ENCODE measurements around the gene HDAC1.

Gene HDAC1

GRCh38 chr1:32303358-32303757 lies 11.5 kb downstream of the HDAC1 start:
- Histone ChIP-seq H3K4me3 (ENCODE audit: insufficient read depth, low read depth, low read length) (no peak overlapping the region), H3K4me1 (ENCODE audit: control insufficient read depth, insufficient read depth, low read length) (no peaks in the 10 kb centered on the region), H3K9me3 (ENCODE audit: control insufficient read depth, low read length) (peaks cover 3% of the 10 kb centered on the region), H3K36me3 (ENCODE audit: control insufficient read depth, insufficient read depth, low read length) (peaks cover 35% of the 10 kb centered on the region), H3K27me3 (ENCODE audit: control insufficient read depth, insufficient read depth, low read length, poor library complexity, severe bottlenecking) (no peaks in the 10 kb centered on the region), H3K27ac (ENCODE audit: insufficient read depth, low read depth, low read length, poor library complexity, severe bottlenecking) (no peak overlapping the region)
- 89 to 96% methylated on average over 3 of the region's 3 CpGs for whole genome bisulfite sequencing, 2 experiments

DNA sequence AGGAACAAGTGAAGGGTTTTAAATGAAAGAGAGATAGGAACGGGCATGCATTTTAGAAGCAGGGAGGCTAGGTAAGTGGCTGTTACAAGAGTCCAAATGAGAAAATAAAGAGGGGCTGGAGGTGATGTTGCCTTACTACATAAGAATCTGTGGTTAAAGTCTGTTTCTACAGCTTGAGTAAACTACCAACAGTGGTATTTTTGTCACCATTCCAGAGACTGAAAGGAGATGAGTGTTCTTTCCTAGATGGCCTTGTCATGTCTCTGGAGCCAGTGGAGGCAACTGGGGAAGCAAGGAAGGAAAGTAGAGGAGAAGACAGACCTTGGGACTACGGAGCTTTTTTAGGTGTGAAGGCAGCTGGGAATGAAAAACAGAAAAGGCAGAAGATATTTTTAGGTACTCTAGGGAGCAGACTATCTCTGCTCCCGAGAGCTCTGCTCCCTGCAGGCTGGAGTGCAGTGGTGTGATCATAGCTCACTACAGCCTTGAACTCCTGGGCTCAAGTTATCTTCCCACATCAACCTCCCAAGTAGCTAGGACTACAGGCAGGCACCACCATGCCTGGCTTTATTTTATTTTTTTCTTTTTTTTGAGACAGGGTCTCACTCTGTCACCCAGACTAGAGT lies 12.2 kb downstream of the HDAC1 start:
- Histone ChIP-seq H3K4me3 (ENCODE audit: insufficient read depth, low read depth, low read length) (no peak overlapping the region), H3K36me3 (ENCODE audit: control insufficient read depth, insufficient read depth, low read length) (peaks cover 35% of the 10 kb centered on the region), H3K27ac (ENCODE audit: insufficient read depth, low read depth, low read length, poor library complexity, severe bottlenecking) (no peak overlapping the region), H3K4me1 (ENCODE audit: control insufficient read depth, insufficient read depth, low read length) (no peaks in the 10 kb centered on the region), H3K9me3 (ENCODE audit: control insufficient read depth, low read length) (peaks cover 3% of the 10 kb centered on the region), H3K27me3 (ENCODE audit: control insufficient read depth, insufficient read depth, low read length, poor library complexity, severe bottlenecking) (no peaks in the 10 kb centered on the region)
- 93 to 94% methylated on average over 3 of the region's 3 CpGs for WGBS, 2 experiments

DNA sequence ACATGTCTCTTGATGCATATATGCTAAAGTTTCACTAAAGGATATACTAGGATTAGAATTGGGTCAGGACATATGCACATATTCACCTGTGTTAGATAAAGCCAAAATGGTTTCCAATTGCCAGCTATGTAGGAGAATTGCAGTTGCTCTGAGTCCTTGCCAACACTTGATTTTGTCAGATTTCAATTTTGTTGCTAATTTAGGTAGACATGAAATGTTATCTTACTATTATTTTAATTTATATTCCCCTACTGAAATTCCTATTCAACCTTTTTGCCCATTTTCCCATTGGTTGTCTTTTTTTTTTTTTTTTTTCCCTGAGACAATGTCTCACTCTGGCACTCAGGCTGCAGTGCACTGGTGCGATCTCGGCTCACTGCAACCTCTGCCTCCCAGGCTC lies 13.4 kb downstream of the HDAC1 start:
- Histone ChIP-seq H3K36me3 (ENCODE audit: control insufficient read depth, insufficient read depth, low read length) (peaks cover 35% of the 10 kb centered on the region), H3K4me3 (ENCODE audit: insufficient read depth, low read depth, low read length) (no peak overlapping the region), H3K27ac (ENCODE audit: insufficient read depth, low read depth, low read length, poor library complexity, severe bottlenecking) (no peak overlapping the region), H3K9me3 (ENCODE audit: control insufficient read depth, low read length) (peaks cover 3% of the 10 kb centered on the region), H3K4me1 (ENCODE audit: control insufficient read depth, insufficient read depth, low read length) (no peaks in the 10 kb centered on the region), H3K27me3 (ENCODE audit: control insufficient read depth, insufficient read depth, low read length, poor library complexity, severe bottlenecking) (no peaks in the 10 kb centered on the region)
- 96 to 98% methylated on average over 2 of the region's 2 CpGs for WGBS, 2 experiments

DNA sequence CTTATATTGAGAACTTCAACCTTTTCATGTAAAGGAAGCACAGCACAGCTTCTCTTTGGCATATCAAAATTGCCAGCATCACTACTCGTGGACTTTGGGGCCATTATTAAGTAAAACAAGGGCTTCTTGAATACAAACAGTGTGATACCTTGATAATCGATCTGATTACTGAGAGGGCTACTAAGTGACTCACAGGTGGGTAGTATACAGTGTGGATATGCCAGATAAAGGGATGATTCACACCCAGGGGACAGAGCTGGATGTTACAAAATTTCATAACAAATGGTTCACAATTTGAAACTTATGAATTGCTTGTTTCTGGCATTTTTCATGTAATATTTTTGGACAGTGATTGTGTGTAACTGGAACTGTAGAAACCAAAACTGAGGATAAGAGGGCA lies 15.4 kb downstream of the HDAC1 start:
- H3K4me3 ChIP-seq (ENCODE audit: insufficient read depth, low read depth, low read length) = no peak overlapping the region
- H3K36me3 ChIP-seq (ENCODE audit: control insufficient read depth, insufficient read depth, low read length) = peaks cover 35% of the 10 kb centered on the region
- 96 to 98% methylated on average over 2 of the region's 2 CpGs for WGBS, 2 experiments
- no peaks in the 10 kb centered on the region for H3K4me1 ChIP-seq (ENCODE audit: control insufficient read depth, insufficient read depth, low read length)
- no peak overlapping the region for H3K27ac ChIP-seq (ENCODE audit: insufficient read depth, low read depth, low read length, poor library complexity, severe bottlenecking)
- H3K9me3 ChIP-seq (ENCODE audit: control insufficient read depth, low read length) = peaks cover 3% of the 10 kb centered on the region
- no peaks in the 10 kb centered on the region for H3K27me3 ChIP-seq (ENCODE audit: control insufficient read depth, insufficient read depth, low read length, poor library complexity, severe bottlenecking)

- Histone ChIP-seq H3K4me1 (ENCODE audit: control insufficient read depth, insufficient read depth, low read length) (no peaks in the 10 kb centered on the region), H3K27me3 (ENCODE audit: control insufficient read depth, insufficient read depth, low read length, poor library complexity, severe bottlenecking) (no peaks in the 10 kb centered on the region), H3K4me3 (ENCODE audit: insufficient read depth, low read depth, low read length) (no peak overlapping the region), H3K27ac (ENCODE audit: insufficient read depth, low read depth, low read length, poor library complexity, severe bottlenecking) (no peak overlapping the region), H3K36me3 (ENCODE audit: control insufficient read depth, insufficient read depth, low read length) (peaks cover 10% of the 10 kb centered on the region), H3K9me3 (ENCODE audit: control insufficient read depth, low read length) (peaks cover 3% of the 10 kb centered on the region)
- 94 to 96% methylated on average over 1 of the region's 1 CpG for WGBS, 2 experiments
Observed at GRCh38 chr1:32309960-32310359, 18.1 kb downstream of the HDAC1 start.

GRCh38 chr1:32311709-32312393 lies 20.0 kb downstream of the HDAC1 start:
- Histone ChIP-seq H3K9me3 (ENCODE audit: control insufficient read depth, low read length) (no peaks in the 10 kb centered on the region), H3K27me3 (ENCODE audit: control insufficient read depth, insufficient read depth, low read length, poor library complexity, severe bottlenecking) (no peaks in the 10 kb centered on the region), H3K4me1 (ENCODE audit: control insufficient read depth, insufficient read depth, low read length) (no peaks in the 10 kb centered on the region), H3K4me3 (ENCODE audit: insufficient read depth, low read depth, low read length) (no peak overlapping the region), H3K27ac (ENCODE audit: insufficient read depth, low read depth, low read length, poor library complexity, severe bottlenecking) (no peak overlapping the region), H3K36me3 (ENCODE audit: control insufficient read depth, insufficient read depth, low read length) (no peaks in the 10 kb centered on the region)
- 93 to 99% methylated on average over 2 of the region's 2 CpGs for WGBS, 2 experiments

DNA sequence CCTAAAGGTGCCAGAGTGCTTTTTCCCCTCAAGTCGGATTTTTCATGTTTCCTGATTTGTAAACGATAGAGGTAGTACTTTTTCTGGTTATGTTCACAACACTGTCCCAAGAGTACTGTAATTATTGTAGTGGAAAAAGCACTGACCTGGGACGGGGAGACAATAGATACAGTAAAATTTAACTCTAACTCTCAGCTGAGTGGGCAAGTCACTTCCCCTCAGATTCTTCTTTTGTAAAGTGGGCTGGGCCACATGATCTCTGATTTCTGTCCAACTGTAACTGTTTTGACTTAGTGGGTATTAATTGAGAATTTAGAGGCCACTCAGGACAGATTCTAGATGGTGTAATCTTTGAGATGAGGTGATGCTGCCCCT lies 25.0 kb downstream of the HDAC1 start:
- Histone ChIP-seq H3K4me1 (ENCODE audit: control insufficient read depth, insufficient read depth, low read length) (no peaks in the 10 kb centered on the region), H3K27ac (ENCODE audit: insufficient read depth, low read depth, low read length, poor library complexity, severe bottlenecking) (no peak overlapping the region), H3K27me3 (ENCODE audit: control insufficient read depth, insufficient read depth, low read length, poor library complexity, severe bottlenecking) (no peaks in the 10 kb centered on the region), H3K36me3 (ENCODE audit: control insufficient read depth, insufficient read depth, low read length) (peaks cover 7% of the 10 kb centered on the region), H3K4me3 (ENCODE audit: insufficient read depth, low read depth, low read length) (no peak overlapping the region), H3K9me3 (ENCODE audit: control insufficient read depth, low read length) (no peaks in the 10 kb centered on the region)
- WGBS, 2 experiments = 97 to 100% methylated on average over 3 of the region's 3 CpGs

DNA sequence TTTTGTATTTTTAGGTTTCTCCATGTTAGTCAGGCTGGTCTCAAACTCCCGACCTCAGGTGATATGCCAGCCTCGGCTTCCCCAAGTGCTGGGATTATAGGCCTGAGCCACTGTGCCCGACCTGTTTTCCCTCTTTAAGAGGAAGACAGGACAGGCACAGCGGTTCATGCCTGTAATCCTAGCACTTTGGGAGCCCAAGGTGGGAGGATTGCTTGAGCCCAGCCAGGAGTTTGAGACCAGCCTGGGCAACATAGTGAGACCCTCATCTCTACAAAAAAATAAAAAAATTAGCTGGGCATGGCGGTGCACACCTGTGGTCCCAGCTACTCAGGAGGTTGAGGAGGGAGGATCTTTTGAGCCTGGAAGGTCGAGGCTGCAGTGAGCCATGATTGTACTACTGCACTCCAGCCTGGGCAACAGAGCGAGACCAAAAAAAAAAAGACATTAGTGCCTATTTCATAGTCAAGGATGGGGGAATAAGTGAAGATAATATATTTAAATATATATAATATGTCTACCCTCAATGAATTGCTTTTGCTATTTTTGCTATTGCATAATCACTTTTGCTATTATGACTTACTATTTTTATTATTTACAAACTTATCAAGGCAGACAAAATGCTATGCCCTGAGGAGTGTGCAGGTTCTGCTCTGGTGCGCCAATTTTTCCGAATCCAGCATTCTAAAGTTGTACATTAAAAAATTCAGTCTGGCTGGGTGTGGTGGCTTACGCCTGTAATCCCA lies 26.4 kb downstream of the HDAC1 start:
- Histone ChIP-seq H3K36me3 (ENCODE audit: control insufficient read depth, insufficient read depth, low read length) (peaks cover 7% of the 10 kb centered on the region), H3K27me3 (ENCODE audit: control insufficient read depth, insufficient read depth, low read length, poor library complexity, severe bottlenecking) (no peaks in the 10 kb centered on the region), H3K4me3 (ENCODE audit: insufficient read depth, low read depth, low read length) (no peak overlapping the region), H3K9me3 (ENCODE audit: control insufficient read depth, low read length) (no peaks in the 10 kb centered on the region), H3K27ac (ENCODE audit: insufficient read depth, low read depth, low read length, poor library complexity, severe bottlenecking) (no peak overlapping the region), H3K4me1 (ENCODE audit: control insufficient read depth, insufficient read depth, low read length) (no peaks in the 10 kb centered on the region)
- WGBS, 2 experiments = 94 to 95% methylated on average over 10 of the region's 10 CpGs

DNA sequence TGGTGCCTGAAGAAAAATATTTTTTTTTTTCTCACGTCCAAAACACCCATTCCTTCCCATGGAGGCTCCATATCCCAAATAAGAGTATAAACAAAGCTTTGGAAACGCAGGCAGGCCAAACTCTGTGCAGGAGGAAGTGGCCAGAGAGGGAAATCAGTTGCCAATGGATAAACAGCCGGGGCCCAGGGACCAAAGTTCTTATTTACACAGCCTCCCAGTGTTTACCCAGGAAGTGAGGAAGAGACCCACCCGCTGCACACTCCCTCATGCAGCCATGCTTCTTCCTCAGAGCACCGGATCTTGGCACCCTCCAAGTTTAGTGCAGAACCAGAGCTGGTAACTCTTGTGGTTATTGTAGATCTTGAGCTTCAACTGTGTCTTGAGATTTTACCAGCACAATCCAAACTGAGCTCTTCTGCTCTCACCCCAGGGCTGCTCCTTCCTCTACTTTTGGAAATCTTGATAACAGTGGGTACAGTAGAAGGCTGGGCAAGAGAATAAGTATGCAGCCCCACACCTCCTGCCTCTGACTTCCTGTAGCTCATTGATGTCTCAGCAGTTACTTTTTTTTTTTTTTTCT lies 29.9 kb downstream of the HDAC1 start:
- Histone ChIP-seq H3K27me3 (ENCODE audit: control insufficient read depth, insufficient read depth, low read length, poor library complexity, severe bottlenecking) (no peaks in the 10 kb centered on the region), H3K36me3 (ENCODE audit: control insufficient read depth, insufficient read depth, low read length) (peaks cover 11% of the 10 kb centered on the region), H3K9me3 (ENCODE audit: control insufficient read depth, low read length) (no peaks in the 10 kb centered on the region), H3K27ac (ENCODE audit: insufficient read depth, low read depth, low read length, poor library complexity, severe bottlenecking) (no peak overlapping the region), H3K4me1 (ENCODE audit: control insufficient read depth, insufficient read depth, low read length) (no peaks in the 10 kb centered on the region), H3K4me3 (ENCODE audit: insufficient read depth, low read depth, low read length) (no peak overlapping the region)
- WGBS, 2 experiments = 89 to 96% methylated on average over 4 to 5 of the region's 5 CpGs

DNA sequence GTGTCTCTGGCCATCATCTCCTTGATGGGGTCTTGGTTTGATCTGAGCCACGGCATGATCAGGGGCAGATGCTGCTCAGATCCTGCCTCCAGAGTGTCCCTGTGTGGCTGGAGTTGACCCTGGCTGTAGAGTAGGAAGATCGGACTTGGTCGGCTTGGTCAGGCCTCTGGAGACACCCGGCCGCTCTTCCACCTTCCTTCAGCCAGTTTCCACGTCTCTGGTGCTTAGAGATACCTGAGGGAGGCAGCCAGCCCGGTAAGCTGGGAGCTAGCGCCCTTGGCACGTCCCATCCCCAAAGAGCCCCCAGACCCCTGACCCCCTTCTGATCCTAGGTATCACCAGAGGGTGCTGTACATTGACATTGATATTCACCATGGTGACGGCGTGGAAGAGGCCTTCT lies 35.3 kb downstream of the HDAC1 start:
- Histone ChIP-seq H3K27me3 (ENCODE audit: control insufficient read depth, insufficient read depth, low read length, poor library complexity, severe bottlenecking) (no peaks in the 10 kb centered on the region), H3K4me1 (ENCODE audit: control insufficient read depth, insufficient read depth, low read length) (no peaks in the 10 kb centered on the region), H3K27ac (ENCODE audit: insufficient read depth, low read depth, low read length, poor library complexity, severe bottlenecking) (no peak overlapping the region), H3K4me3 (ENCODE audit: insufficient read depth, low read depth, low read length) (no peak overlapping the region), H3K36me3 (ENCODE audit: control insufficient read depth, insufficient read depth, low read length) (peaks cover 38% of the 10 kb centered on the region), H3K9me3 (ENCODE audit: control insufficient read depth, low read length) (no peaks in the 10 kb centered on the region)
- WGBS, 2 experiments = 94 to 97% methylated on average over 11 of the region's 11 CpGs

Data from ectodermal cell (in vitro differentiated cells).